SK-N-MC (cell line): ENCODE results near the gene TCTN2.

Source experiments
- EZH2 ChIP-seq: fragments of 200-600 bp; sonication (generic); IDR thresholded peaks from one replicate; pipeline ENCODE4 v1.6.1; 2017; ENCODE audit warnings: antibody characterized with exemption
- FOXP2 ChIP-seq: optimal IDR thresholded peaks from 2 replicates; pipeline ENCODE3; 2011; ENCODE audit warnings: mild to moderate bottlenecking, moderate library complexity; ENCODE audit not compliant: insufficient read depth; ENCODE audit errors: extremely low read length, control extremely low read depth
- POLR2AphosphoS5 ChIP-seq: IDR thresholded peaks from 2 replicates; pipeline ENCODE4 v1.6.1; 2012; ENCODE audit warnings: mild to moderate bottlenecking, low read depth, low read length, borderline replicate concordance

- TF ChIP-seq EZH2 = no peak
- no peak for TF ChIP-seq POLR2AphosphoS5
- TF ChIP-seq FOXP2 = no peak
Measured at GRCh38 chr12:123748661-123749060, 77.7 kb downstream of the TCTN2 start.
